ENCODE measurements around the gene TCTA.

TCTA gene

DNA sequence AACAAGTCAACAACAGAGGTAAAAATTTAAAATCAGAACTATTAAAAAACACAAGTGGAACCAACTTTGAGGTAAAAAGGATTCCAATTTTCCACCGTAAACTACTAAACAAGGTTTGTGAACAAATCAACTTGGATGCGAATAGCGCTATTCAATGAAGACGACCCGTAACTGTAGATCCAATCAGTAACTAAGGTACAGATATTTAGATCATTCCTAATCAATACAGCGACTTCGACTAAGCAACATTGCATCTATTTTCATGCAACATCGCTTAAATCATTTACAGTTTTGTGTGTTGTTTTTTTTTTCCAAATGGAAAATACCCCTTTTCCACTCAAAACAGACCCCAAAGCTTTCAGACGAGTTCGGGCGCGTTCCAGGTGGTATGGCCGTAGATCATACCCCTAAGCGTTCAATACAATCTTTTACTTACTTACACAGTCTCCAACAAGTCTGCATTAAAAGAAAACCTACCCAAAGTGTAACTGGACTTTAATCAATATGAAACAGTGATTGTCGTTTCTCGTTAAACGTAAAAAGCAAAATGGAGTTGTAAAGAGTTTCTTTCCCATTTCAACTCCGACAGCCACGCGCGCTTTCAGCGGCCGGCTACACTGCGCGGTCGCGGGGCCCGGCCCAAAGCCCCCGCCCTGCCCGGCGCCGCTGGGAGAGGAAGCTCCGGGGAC is 1.2 kb upstream of the TCTA start:
- no peak for DNase-seq (ENCODE audit: low read depth)

DNA sequence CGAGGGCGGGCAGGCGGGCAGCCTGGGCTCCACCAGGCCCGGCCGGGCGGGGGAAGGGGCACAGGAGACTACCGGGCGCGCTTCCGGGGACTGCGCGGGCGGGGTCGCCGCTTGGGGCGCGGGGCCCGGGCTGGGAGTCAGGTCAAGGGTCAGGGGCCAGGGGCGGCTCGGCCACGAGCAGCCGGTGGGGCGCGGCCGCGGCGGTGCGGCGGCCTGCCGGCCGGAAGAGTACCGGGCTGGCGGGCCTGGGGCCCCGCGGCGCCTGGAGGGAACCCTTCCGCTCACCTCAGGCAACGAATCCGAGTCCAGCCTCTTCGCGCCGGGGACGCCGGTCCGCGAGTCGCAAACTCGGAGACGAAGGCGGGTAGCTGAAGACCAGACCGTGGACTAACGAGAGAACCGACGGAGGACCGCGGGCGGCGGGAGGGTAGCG is 672 bp upstream of the TCTA start:
- DNase-seq (ENCODE audit: low read depth) = peak; percentile 43

DNA sequence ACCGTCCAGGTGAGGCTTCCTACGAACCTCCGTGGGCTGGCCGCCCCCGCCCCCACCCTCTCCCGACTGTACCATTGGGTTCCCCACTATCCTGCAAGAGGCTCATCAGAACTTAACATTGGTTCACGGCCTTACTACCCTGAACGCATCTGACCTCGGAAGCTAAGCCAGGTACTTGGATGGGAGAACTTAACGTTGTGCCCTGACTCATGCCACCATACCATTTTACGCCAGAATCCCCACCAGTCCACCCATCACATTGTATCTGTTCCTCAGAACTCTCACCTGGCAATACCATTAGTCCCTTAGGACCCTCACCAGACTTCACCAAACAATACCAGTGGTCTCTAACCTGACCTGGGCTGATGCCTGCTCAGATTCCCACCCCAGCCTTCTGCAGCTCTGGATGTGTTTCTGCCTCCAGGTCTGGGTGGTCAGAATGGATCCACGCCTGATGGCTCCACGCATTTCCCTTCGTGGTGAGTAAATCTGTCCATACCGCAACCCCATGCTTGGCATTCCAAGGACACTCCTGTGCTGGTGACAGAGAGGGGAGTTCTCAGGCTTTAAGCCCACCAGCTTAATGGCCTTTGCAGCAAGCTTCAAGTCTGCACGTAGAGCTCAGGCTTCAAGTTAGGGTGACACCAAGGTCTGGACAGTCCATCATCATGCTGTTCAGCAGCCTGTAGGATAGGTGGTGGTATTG is 562 bp downstream of the TCTA start:
- no peak for DNase-seq (ENCODE audit: low read depth)

DNA sequence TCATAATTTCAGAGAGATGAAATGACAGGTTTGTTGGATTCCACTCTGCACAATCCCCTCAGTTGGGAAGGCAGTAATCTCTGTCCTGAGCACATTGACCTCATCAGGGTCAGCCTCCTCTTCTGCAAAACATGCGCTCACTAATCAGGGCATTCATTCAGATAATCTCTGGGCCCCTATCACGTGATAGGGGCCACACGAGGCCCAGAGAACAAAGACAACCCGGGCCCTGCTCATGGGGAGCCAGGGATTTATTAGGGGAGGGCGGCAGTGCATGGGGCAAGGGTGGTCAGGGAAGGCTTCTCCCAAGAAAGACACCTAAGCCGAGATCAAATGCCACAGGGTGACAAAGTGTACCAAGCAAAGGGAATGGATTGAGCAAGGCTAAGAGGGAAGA is 1.1 kb downstream of the TCTA start:
- no peak for DNase-seq (ENCODE audit: low read depth)

DNA sequence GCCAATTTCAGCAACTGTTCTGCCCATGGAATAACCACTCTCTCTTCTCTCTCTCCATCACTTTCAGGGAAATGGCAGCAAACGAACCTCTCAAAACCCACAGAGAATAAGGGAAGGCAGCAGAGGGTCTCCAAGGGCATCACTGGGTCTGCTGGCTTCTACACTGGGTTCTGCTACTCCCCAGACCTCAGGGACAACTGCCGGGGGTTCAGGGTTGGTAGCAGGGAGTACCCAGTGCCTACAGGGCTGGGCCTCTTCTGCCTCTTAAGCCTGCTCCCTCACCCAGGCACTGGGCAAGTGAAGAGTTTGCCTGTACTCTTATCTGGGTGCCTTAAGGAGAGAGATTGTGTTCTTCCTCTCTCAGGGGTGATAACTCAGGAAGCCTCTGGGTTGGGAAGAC is 2.5 kb downstream of the TCTA start:
- no peak for DNase-seq (ENCODE audit: low read depth)

DNA sequence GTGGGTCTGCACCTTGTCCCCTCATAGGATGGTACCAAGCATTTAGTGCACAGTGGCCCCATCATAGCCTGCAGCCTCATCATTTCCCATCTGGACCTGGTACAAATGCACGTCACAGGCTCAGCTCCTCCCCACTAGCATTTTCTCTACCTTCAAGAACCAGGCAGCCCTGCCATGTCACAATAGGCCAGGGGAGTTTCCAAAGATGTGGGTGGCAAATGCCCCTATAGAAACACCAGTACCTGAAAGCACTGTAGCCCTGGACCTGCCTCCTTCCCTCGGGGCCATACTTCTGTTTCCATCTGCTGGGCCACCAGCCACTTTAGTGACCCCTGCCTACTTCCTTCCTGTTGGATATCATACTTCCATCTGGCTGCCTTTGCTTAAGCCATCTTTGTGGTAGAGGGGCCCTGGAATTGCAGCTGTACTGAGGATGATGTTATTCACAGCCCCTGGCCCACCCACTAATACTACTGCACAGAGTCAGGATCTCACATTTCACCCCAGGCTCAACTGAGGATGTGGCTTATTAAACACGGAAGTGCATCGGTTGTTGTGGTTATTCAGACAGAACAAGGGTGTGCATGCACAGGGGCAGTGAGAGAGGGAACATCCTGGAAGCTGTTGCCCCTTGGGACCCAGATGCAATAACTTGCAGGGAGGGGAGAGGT is 3.8 kb downstream of the TCTA start:
- peak; percentile 81 for DNase-seq (ENCODE audit: low read depth)

DNA sequence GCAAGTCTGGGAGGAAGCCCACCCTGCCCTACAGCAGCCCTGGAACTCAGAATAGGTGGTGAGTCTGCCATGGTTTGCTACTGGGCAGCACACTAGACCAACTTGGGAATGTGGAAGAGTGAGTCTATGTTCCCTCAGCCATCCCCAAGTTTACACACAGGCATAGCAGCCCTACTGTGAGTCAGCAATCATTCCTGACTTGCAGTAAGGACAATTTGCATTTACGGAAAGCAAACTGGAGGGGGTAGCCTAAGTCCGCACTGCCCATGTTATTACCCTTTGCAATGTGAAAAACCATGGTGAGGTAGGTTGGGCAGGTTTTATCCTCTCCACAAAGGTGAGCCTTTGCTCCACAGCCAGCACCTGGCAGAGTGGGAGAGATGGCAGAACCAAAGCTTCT is 4.6 kb downstream of the TCTA start:
- no peak for DNase-seq (ENCODE audit: low read depth)

DNA sequence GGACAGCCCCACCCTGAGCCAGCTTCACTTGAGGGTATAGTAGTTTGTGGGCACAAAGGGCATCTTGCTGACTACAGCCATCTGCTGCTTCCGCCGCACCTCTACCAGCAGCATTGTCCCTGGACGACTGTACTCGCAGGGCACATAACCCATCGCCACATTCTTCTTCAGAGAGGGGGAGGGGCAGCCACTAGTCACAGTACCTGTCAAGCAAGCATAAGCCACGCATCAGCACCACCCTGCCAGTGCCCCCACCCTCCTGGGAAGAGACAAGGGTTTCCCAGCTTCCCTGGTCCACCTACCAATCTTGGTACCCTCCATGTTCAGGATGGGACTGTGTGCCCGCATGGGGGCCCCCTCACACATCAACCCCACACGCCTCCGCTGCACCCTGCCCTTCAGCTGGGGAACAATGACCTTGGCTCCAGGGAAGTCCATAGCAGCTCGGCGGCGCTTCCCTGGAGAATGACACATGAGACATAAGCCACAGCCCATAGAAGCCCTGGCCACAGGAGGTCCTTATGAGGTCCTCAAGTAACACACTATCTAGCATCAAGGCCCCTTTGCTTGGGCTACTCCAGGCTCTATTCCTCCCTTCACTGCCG is 5.4 kb downstream of the TCTA start:
- DNase-seq (ENCODE audit: low read depth) = no peak

DNA sequence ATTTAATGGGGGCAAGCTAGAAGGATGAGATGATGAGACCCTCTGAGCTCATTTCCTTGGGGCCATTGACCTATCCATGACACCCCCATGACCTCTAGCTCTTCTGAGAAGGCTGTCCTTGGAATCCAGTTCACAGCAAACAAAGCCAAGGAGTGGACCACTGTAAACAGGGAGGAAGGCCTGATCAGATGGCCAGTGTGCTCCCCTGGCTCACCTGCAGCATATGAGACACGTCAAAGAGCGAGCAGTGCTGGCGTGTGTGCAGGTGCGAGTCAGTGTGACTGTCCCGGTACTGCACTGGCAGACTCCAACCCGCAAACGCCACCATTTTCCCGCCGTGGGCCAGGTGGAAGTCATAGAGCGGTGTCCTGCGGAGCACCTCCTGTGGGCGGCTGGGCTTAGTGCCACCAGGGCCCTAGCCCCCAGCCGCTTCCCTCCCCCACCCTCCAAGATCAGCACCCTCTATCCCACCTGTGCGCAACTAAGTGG is 9.7 kb downstream of the TCTA start:
- DNase-seq (ENCODE audit: low read depth) = no peak

DNA sequence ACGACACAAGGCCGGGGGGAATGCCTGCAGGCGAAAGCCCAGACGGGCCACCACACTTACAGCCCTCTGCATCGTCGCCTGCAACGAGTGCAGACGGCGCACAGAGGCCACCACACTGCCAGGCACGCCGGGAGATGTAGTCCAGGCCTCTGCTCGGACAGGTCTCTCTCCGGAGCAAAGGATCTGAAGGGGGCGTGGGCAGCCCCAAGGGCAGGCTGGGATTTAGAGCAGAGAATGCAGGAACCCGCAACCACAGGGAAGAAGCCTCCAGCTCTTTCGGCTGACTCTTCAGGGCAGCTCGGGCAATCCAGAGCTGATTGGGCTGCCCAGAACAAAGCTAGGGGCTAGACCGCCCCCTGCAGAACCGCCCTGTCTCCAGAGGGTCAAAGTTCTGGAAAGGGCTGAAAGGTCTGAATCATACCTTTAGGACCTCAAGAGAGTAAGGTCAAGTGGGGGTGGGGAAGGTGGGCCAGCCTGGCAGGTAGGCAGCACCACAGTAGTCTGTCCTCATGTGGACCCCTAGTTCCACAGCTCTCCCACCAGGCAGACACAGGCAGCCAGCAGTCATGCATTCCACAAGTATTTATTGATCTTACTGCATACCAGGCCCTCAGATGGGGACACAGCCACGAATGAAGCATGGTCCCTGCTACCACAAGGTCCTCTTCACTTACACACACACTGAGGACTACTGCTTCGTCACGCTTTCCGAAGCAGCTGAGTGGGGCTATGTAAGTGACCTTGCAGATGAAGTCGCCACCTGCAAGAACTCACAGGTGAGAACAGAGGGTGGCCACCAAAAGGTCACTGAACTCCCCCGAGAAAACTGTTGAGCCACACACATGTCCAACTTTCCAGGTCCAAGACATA is 10.4 kb downstream of the TCTA start, which contains the start of gene AMT:
TSS of gene AMT (minus strand) at position 95 of the 870 bp plus-strand sequence. CDS start at position 72, 23 bp downstream.
- DNase-seq (ENCODE audit: low read depth) = no peak

DNA sequence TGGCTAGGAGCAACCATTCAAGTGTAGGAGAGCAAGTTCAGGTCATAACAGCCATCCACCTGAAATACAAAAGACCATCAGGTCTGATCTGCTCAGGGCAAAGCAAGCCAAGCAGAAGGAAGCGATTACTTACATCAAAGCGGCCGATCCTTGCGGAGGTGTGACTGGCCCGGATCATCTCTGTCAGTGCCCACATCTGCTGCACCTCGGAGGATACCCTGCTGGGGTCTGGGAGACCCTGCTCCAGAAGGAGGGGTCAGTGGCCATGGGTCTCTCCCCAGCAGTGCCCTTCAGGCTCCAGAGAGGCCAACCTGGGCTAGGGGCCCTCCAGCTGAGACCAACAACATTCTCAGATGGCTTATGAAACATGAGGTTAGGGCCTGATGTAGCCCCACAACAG is 12.6 kb downstream of the TCTA start:
- no peak for DNase-seq (ENCODE audit: low read depth)

DNA sequence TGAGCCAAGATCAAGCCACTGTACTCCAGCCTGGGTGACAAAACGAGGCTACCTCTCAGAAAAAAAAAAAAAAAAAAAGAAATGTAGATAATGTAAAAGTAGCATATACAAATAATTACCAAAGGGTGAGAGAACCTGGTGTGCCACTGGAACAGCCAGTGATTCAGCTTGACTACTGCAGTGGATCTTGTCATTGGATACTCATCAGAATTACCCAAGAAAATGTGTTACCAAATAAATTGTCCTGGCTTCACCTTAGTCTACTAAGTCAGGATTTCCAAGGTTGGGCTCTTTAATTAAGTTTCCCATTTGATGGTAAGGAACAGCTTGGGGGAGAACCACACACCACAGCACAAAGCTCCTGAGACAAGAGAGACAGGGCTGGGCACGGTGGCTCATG is 15.4 kb downstream of the TCTA start:
- no peak for DNase-seq (ENCODE audit: low read depth)

DNA sequence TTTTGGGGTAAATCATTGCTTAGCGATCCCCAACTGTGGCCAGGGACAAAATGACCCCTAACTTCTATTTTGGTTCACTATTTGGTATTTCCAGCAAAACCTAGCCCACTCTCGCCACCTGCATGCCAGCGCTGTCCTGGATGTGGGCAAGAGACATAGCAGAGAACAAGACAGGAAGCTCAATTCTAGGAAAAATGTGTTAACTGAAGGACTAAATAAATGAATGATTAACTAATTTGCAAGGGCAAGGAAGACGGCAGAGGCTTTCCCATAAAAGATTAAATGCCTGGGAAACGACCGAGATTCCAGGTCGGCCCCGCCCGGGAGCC is 16.5 kb downstream of the TCTA start:
- DNase-seq (ENCODE audit: low read depth) = no peak

DNA sequence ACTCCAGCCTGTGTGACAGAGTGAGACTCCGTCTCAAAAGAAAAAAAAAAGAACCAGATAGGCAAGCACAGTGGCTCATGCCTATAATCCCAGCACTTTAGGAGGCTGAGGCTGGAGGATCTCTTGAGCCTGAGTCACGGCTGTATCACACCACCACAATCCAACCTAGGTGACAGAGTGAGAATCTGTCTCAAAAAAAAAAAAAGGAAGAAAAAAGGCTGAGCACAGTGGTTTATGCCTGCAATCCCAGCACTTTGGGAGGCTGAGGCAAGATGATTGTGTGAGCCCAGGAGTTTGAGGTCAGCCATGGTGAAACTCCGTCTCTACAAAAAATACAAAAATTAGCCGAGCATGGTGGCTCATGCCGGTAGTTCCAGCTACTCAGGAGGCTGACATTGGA is 22.5 kb downstream of the TCTA start:
- no peak for DNase-seq (ENCODE audit: low read depth)

DNA sequence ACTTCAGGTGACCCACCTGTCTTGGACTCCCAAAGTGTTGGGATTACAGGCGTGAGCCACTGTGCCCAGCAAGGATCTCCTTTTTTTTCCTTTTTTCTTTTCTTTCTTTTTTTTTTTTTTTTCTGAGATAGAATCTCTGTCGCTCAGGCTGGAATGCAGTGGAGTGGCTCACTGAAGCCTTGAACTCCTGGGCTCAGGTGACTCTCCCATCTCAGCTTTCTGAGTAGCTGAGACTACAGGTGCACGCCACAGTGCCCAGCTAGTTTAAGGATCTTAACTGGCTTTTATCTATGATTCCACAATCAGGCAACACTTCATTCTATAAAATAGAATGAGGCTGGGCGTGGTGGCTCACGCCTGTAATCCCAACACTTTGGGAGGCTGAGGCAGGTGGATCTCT is 33.2 kb downstream of the TCTA start:
- no peak for DNase-seq (ENCODE audit: low read depth)

DNA sequence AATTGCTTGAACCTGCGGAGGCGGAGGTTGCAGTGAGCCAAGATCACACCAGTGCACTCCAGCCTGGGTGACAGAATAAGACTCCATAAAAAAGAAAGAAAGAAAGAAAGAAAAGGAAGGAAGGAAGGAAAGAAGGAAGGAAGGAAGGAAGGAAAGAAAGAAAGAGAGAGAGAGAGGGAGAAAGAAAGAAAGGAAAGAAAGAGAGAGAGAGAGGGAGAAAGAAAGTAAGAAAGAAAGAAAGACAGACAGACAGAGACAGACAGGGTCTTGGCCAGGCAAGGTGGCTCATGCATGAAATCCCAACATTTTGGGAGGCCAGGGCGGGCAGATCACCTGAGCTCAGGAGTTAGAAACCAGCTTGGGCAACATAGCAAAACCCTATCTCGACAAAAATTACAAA is 41.4 kb downstream of the TCTA start:
- no peak for DNase-seq (ENCODE audit: low read depth)

DNA sequence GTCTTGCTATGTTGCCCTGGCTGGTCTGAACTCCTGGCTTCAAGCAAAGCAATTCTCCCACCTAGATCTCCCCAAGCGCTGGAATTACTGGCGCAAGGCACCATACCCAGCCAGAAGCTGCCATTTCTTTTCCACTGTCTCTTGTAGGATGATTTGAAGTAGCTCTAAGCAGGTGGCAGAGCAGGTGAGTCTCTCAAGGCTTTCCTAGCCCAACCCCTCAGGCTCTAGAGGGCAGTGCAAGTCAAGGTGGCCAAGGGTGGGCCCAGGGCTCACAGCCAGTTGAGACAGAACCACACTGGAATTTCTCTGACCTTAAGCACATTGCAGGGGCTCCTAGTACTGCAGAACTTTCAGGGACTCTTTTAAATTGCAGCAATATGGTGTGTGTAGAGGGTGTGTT is 42.2 kb downstream of the TCTA start:
- DNase-seq (ENCODE audit: low read depth) = no peak

DNA sequence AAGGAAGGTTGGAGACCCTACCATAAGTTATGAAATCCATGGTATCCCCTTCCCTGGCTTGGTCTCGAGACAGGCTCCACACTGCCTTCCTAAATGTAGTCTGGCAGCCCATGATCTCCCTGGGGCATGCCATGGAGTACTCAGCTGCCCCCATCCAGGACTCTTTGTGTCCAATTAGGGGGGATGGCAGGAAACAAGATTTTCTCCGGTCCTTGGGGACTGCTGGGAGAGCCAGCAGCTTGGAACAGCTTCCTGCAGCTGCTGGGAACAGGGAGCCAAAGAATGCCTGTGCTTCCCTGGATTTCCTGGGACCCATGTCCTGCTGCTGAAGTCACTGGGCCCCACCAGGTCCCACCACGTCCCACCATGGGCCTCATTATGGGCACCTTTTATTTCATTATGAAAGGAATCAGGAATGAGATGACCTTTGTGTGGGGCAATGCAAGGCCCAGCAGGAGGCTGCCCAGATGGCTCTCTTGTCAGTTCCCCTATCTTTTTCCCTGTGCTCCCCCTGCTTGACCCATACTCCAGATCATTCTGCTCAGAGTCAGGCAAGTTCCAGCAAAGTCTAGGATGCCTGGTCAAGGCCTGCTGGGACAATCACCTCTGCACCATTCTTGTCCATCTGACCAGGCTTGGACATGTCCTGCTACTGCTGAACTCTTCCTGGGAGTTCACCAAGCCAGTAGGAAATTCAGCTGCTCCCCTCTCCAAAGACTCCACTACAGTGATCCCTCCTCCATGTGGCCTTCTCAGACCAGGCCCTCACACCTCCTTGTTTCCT is 42.9 kb downstream of the TCTA start:
- DNase-seq (ENCODE audit: low read depth) = no peak

DNA sequence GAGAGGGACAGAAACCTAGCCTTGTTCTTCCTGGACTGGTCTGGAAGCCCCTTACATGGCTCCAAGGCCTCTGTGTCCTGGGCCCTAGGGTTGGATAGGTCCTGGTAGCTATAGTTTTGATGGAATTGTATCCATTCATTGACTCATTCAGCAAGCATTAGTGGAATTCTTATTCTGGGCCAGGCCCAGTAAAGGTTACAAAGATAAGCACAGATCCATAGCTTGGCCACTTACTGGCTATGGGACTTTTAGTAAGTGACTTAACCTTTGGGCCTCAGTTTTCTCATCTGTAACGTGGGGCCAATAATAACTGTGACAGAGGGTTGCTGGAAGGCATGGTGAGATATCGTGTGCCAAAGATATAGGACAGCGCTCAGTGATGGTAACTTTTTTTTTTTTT is 44.2 kb downstream of the TCTA start:
- no peak for DNase-seq (ENCODE audit: low read depth)

DNA sequence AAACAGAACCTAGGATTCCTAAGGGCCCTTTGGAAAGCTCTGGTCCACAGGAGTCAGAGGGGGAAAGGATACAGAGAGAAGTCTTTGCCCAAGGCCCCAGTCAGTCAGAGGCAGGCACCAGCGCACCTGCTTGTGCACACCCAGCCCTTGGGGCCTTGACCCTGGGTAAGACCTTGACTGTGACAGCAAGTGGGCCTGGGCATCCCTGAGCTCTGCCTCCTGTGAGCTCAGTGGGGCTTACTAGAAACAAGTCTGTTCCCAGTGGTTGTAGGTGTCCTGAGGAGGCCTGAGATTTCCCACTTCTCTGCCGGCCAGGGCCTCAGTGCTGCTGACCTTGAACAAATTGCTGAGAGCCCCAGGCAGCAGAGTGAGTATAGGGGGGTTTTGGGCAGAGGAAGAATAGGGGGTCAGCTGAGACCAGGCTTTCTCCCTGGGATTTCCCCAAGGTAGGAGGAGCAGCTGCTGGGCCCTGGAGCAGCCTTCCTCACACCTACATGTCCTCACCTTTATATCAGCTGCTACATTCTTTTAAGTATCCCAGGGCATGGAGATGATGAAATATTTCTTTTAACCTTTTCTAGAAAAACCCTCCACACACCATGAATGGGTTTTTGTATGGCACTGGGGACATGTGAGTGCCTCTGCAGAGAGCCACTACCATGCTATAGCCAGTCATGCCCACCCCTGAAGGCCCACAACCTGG is 48.1 kb downstream of the TCTA start:
- no peak for DNase-seq (ENCODE audit: low read depth)
